ENCODE data around the gene CRYBB3. TPM values are rescaled to one million over a fixed set of nuclear protein-coding genes. Genes with fewer than 3 reads are reported as not detected.

Gene CRYBB3
- total and polyA plus RNA-seq, 10 of the 15 experiments (the other 5 are each of a cell fraction or from before 2014, with no cell fraction given), result 0.26 TPM; not detected in 9

DNA sequence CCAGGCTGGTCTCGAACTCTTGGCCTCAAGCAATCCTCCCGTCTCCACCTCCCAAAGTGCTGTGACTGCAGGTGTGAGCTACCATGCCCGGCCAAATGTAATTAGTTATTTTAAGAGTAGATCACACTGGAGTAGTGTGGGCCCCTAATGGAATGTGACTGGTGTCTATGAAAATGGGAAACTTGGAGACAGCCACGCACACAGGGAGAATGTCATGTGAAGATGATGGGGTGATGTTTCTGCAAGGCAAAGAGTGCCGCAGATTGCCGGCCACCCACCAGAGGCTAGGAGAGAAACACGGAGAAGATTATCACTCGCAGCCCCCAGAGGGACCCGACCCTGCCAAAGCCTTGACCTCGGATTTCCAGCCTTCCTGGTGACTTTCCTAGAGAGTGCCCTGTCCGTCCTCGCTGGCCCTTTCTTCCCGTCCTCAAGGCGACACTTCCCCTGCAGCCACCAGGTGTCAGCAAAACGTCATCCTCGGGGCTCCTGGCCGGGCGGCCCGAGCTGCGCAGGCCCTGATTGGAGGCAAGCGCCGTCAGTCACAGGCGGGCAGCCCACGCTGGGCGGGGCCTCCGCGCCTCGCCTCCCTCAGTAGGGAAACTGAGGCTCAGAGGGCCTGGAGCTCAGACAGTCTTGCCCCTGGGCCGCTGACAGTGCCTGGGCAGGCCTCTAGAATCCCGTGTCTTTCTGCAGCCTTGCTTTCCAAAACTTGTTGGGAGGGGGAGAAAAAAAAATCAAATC lies 36.1 kb downstream of the CRYBB3 start (continued):
- TF ChIP-seq, protein P1, sequence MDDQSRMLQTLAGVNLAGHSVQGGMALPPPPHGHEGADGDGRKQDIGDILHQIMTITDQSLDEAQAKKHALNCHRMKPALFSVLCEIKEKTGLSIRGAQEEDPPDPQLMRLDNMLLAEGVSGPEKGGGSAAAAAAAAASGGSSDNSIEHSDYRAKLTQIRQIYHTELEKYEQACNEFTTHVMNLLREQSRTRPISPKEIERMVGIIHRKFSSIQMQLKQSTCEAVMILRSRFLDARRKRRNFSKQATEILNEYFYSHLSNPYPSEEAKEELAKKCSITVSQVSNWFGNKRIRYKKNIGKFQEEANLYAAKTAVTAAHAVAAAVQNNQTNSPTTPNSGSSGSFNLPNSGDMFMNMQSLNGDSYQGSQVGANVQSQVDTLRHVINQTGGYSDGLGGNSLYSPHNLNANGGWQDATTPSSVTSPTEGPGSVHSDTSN (IDR thresholded peaks at IDR 0.05; ENCODE audit: insufficient replicate concordance, low read depth, low read length), result peak; percentile 98
- peak; percentile 27; the same call in 1 of the 3 replicates for TF ChIP-seq POU2F2 (IDR thresholded peaks at IDR 0.05; ENCODE audit: borderline replicate concordance, low read depth, low read length)
- peak; percentile 49; the same call in 1 of the 2 replicates for TF ChIP-seq RFX5 (IDR thresholded peaks at IDR 0.05; ENCODE audit: low read depth, low read length)
- TF ChIP-seq CREM (IDR thresholded peaks at IDR 0.05; ENCODE audit: low read depth), result 0 out of 2 replicates have a peak, but pooled peaks have one; percentile 23
- TF ChIP-seq ZSCAN29 (IDR thresholded peaks at IDR 0.05), result no peak
- TF ChIP-seq MYC (IDR thresholded peaks at IDR 0.05; ENCODE audit: insufficient read depth, insufficient read length, insufficient replicate concordance, low read length, severe bottlenecking), result no peak
- TF ChIP-seq BCL11A (IDR thresholded peaks at IDR 0.05; ENCODE audit: low read depth, low read length), result no peak
- peak; percentile 98 for TF ChIP-seq PKNOX1 (IDR thresholded peaks at IDR 0.05)
- no peak for TF ChIP-seq JUND (IDR thresholded peaks at IDR 0.05; ENCODE audit: low read depth, low read length)
- TF ChIP-seq GABPA (IDR thresholded peaks at IDR 0.05; ENCODE audit: low read depth), result no peak
- TF ChIP-seq RAD21 (IDR thresholded peaks at IDR 0.05; ENCODE audit: insufficient read depth, low read depth, low read length), result peak; percentile 83
- TF ChIP-seq SPI1 (IDR thresholded peaks at IDR 0.05; ENCODE audit: borderline replicate concordance, insufficient read depth, low read depth, low read length), result no peak
- TF ChIP-seq NR2C1 (IDR thresholded peaks at IDR 0.05), result no peak
- TF ChIP-seq ZZZ3 (IDR thresholded peaks at IDR 0.05; ENCODE audit: control insufficient read depth, insufficient read length, low read depth), result no peak
- peak; percentile 8; the same call in 1 of the 2 replicates for TF ChIP-seq NFYA (IDR thresholded peaks at IDR 0.05; ENCODE audit: borderline replicate concordance, low read depth, low read length)
- TF ChIP-seq MEF2B (IDR thresholded peaks at IDR 0.05; ENCODE audit: partially characterized antibody, poor library complexity, severe bottlenecking), result no peak
- TF ChIP-seq SP1 (IDR thresholded peaks at IDR 0.05; ENCODE audit: low read depth, low read length), result peak; percentile 93
- peak; percentile 89 for TF ChIP-seq SMC3 (IDR thresholded peaks at IDR 0.05; ENCODE audit: borderline replicate concordance, low read length)
- TF ChIP-seq YY1 (IDR thresholded peaks at IDR 0.05; ENCODE audit: low read depth, low read length), result peak; percentile 59; the same call in 1 of the 2 replicates
- TF ChIP-seq, protein P2, sequence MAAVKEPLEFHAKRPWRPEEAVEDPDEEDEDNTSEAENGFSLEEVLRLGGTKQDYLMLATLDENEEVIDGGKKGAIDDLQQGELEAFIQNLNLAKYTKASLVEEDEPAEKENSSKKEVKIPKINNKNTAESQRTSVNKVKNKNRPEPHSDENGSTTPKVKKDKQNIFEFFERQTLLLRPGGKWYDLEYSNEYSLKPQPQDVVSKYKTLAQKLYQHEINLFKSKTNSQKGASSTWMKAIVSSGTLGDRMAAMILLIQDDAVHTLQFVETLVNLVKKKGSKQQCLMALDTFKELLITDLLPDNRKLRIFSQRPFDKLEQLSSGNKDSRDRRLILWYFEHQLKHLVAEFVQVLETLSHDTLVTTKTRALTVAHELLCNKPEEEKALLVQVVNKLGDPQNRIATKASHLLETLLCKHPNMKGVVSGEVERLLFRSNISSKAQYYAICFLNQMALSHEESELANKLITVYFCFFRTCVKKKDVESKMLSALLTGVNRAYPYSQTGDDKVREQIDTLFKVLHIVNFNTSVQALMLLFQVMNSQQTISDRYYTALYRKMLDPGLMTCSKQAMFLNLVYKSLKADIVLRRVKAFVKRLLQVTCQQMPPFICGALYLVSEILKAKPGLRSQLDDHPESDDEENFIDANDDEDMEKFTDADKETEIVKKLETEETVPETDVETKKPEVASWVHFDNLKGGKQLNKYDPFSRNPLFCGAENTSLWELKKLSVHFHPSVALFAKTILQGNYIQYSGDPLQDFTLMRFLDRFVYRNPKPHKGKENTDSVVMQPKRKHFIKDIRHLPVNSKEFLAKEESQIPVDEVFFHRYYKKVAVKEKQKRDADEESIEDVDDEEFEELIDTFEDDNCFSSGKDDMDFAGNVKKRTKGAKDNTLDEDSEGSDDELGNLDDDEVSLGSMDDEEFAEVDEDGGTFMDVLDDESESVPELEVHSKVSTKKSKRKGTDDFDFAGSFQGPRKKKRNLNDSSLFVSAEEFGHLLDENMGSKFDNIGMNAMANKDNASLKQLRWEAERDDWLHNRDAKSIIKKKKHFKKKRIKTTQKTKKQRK (IDR thresholded peaks at IDR 0.05; ENCODE audit: low read depth, low read length), result no peak
- TF ChIP-seq CREB1 (IDR thresholded peaks at IDR 0.05; ENCODE audit: low read depth), result 0 out of 2 replicates have a peak, but pooled peaks have one; percentile 14
- no peak for TF ChIP-seq RAD51 (IDR thresholded peaks at IDR 0.05)
- TF ChIP-seq SIX5 (IDR thresholded peaks at IDR 0.05; ENCODE audit: low read depth, low read length, severe bottlenecking), result no peak
- no peak; the same call in 1 of the 2 replicates for TF ChIP-seq PAX5 (IDR thresholded peaks at IDR 0.05; ENCODE audit: borderline replicate concordance, low read depth, low read length)
- no peak for TF ChIP-seq HDAC2 (IDR thresholded peaks at IDR 0.05)

Measured in GM12878 (cell line).